SU-DHL-6 (cell line): Measurements from ENCODE around the gene MBD5.

ENCODE experiments used
- H2AFZ ChIP-seq: fragments of 200-600 bp; sonication (generic); 2 replicates; pipeline ENCODE4 v1.6.1; 2014; ENCODE audit warnings: low read depth, mild to moderate bottlenecking, moderate library complexity, mixed read lengths, antibody characterized with exemption, low read length; ENCODE audit not compliant: severe bottlenecking
- H3F3A ChIP-seq: fragments of 200-600 bp; shearing (Covaris generic); 2 replicates; pipeline ENCODE4 v1.6.0; 2016; ENCODE audit warnings: antibody characterized with exemption, mild to moderate bottlenecking; ENCODE audit not compliant: insufficient read depth
- H3K27ac ChIP-seq: fragments of 200-600 bp; sonication (generic); 2 replicates; pipeline ENCODE4 v1.5.1; 2016; ENCODE audit warnings: low read depth, mild to moderate bottlenecking, low read length, moderate library complexity, mixed read lengths
- H3K27me3 ChIP-seq: fragments of 200-600 bp; sonication (generic), shearing (Covaris generic); 2 replicates; pipeline ENCODE4 v1.6.0; 2014; ENCODE audit warnings: mild to moderate bottlenecking, low read length
- H3K36me3 ChIP-seq: fragments of 200-600 bp; sonication (generic); 2 replicates; pipeline ENCODE4 v1.6.1; 2014; ENCODE audit warnings: mild to moderate bottlenecking, low read length, mixed read lengths
- H3K4me2 ChIP-seq: fragments of 300-600, 200-600 bp; shearing (Covaris generic), sonication (generic); 2 replicates; pipeline ENCODE4 v1.6.0; 2014; ENCODE audit warnings: low read length, low read depth, mild to moderate bottlenecking; ENCODE audit not compliant: poor library complexity, severe bottlenecking
- H3K4me3 ChIP-seq: fragments of 200-600 bp; sonication (generic); 2 replicates; pipeline ENCODE4 v1.5.1; 2014; ENCODE audit warnings: antibody characterized with exemption, low read length, mild to moderate bottlenecking, mixed read lengths; ENCODE audit not compliant: insufficient read depth, poor library complexity, severe bottlenecking
- H3K79me2 ChIP-seq: fragments of 200-600 bp; sonication (generic); 2 replicates; pipeline ENCODE4 v1.6.1; 2014; ENCODE audit warnings: mild to moderate bottlenecking, low read length, moderate library complexity; ENCODE audit not compliant: insufficient read depth
- H3K9ac ChIP-seq: fragments of 200-600 bp; sonication (generic); 2 replicates; pipeline ENCODE4 v1.7.0; 2014; ENCODE audit warnings: mild to moderate bottlenecking, low read length
- H3K9me2 ChIP-seq: fragments of 200-600 bp; sonication (generic); replicated peaks from 2 replicates; pipeline ENCODE4 v1.6.1; 2014; ENCODE audit warnings: low read length; ENCODE audit not compliant: insufficient read depth
- H3K9me3 ChIP-seq: fragments of 200-600 bp; sonication (generic); 2 replicates; pipeline ENCODE4 v1.6.1; 2014; ENCODE audit warnings: low read length, mixed read lengths; ENCODE audit not compliant: insufficient read depth
- H4K20me1 ChIP-seq: fragments of 200-600 bp; sonication (generic); 2 replicates; pipeline ENCODE4 v1.6.1; 2014; ENCODE audit warnings: low read depth, mild to moderate bottlenecking, antibody characterized with exemption, low read length, moderate library complexity, mixed read lengths
- CTCF ChIP-seq: fragments of 200-600 bp; sonication (generic); IDR thresholded peaks from one replicate; pipeline ENCODE4 v1.5.1; 2017; ENCODE audit warnings: antibody characterized with exemption, mild to moderate bottlenecking, low read length, moderate library complexity; ENCODE audit not compliant: insufficient read depth, poor library complexity, severe bottlenecking
- EZH2phosphoT487 ChIP-seq: fragments of 200-600 bp; sonication (generic), shearing (Covaris generic); conservative IDR thresholded peaks from 2 replicates; pipeline ENCODE4 v1.6.1; 2018; ENCODE audit warnings: mild to moderate bottlenecking, antibody characterized with exemption, low read length, moderate library complexity, mixed read lengths

Gene MBD5

DNA sequence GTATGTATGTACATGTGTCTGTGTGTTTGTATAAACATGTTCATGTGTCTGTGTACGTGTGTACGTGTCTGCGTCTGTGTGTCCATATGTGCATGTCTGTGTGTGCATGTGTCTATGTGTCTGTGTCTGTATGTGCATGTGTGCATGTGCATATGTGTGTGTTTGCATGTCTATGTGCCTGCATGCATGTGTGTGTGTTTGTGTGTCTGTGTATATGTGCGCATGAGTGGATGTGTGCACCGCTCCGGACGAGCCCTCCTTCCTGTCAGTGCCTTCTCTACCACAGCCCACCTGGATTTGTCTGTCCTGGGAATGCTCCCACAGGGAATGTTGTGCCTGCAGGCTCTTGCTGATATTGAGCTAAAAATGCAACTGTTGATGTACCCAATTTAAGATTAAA, 510.3 kb downstream of the MBD5 start:
- Histone ChIP-seq H4K20me1 (no peaks in the 10 kb centered on the region), H3K36me3 (no peaks in the 10 kb centered on the region), H2AFZ (no peak overlapping the region), H3K9me2 (no peaks in the 10 kb centered on the region), H3K27ac (no peak overlapping the region), H3K9me3 (no peaks in the 10 kb centered on the region), H3K27me3 (no peaks in the 10 kb centered on the region), H3F3A (no peaks in the 10 kb centered on the region), H3K4me2 (no peak overlapping the region), H3K9ac (no peak overlapping the region), H3K79me2 (no peaks in the 10 kb centered on the region), H3K4me3 (no peak overlapping the region)
- no peak for TF ChIP-seq EZH2phosphoT487
- TF ChIP-seq CTCF, result no peak

DNA sequence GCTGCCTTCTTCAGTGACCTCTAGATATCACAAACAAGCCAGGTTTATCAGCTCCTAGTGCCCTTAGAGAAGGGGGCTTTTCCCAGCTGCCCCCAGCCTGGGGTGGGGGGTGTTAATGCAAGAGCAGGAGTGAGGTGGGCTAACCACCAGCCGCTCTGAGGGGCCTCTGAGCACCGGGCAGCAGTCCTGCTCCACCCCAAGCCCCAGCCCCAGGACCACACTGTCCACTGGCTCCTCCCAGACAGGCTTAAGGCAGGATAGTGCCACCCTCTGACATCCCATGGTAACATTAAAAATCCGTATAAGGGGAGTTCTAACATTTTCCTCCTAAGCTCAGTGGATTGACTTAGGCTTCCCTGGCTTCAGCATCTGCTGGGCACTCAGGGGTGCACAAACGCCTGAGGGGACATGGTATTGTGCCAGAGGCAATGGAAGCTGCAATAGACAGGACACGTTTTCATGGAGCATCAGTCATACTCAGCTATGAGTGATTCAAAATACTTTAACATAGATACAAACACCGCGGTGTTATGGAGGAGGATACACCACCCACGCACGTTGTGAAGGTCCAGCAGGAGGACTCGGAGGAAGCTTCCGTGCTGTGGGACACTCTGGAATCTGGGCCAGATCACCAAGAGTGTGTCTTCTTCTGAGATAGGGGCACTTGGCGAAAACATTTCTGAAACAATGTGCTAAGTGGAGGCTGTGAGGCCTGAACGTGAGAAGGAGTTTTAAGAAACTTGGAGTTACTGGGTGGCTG, 511.0 kb downstream of the MBD5 start:
- H3K79me2 ChIP-seq, result no peaks in the 10 kb centered on the region
- no peaks in the 10 kb centered on the region for H3K9me3 ChIP-seq
- no peaks in the 10 kb centered on the region for H3K9me2 ChIP-seq
- H3K27me3 ChIP-seq, result no peaks in the 10 kb centered on the region
- H3K9ac ChIP-seq, result no peak overlapping the region
- no peaks in the 10 kb centered on the region for H3F3A ChIP-seq
- H3K4me3 ChIP-seq, result no peak overlapping the region
- no peaks in the 10 kb centered on the region for H3K36me3 ChIP-seq
- TF ChIP-seq CTCF (no peak), EZH2phosphoT487 (no peak)
- no peak overlapping the region for H3K27ac ChIP-seq
- H4K20me1 ChIP-seq, result no peaks in the 10 kb centered on the region
- no peak overlapping the region for H2AFZ ChIP-seq
- H3K4me2 ChIP-seq, result no peak overlapping the region

DNA sequence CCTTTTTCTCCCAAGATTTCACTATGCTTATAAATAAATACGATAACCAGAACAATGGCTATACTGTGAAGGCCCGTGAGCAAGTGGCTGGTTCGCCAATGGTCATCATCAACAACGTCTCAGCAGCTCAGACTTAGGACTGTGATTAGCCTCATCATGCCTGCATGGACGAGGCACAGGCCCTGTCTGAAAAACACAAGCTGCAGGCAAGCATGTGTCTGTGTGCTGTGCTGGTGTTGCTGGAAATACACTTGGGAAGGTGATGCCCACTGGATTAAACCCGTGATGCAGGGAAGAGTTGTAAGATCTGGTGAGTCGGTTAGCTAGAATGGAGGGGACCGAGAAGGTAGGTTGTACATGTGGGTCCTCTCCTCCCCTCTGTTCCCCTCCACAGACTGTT, 512.1 kb downstream of the MBD5 start:
- no peaks in the 10 kb centered on the region for H3K27me3 ChIP-seq
- no peaks in the 10 kb centered on the region for H3K9me2 ChIP-seq
- no peaks in the 10 kb centered on the region for H3K79me2 ChIP-seq
- H3F3A ChIP-seq, result no peaks in the 10 kb centered on the region
- H3K4me3 ChIP-seq, result no peak overlapping the region
- no peak overlapping the region for H3K4me2 ChIP-seq
- H3K9me3 ChIP-seq, result no peaks in the 10 kb centered on the region
- no peak overlapping the region for H3K27ac ChIP-seq
- no peak for TF ChIP-seq EZH2phosphoT487
- TF ChIP-seq CTCF, result no peak
- no peak overlapping the region for H3K9ac ChIP-seq
- no peaks in the 10 kb centered on the region for H3K36me3 ChIP-seq
- H2AFZ ChIP-seq, result no peak overlapping the region
- no peaks in the 10 kb centered on the region for H4K20me1 ChIP-seq
